Measurements from ENCODE around the gene CRIM1.
A peak's percentile ranks its signal among the peaks of the same experiment; 100 is the strongest.

The CRIM1 gene

GRCh38 chr2:36392571-36393255, 37.1 kb downstream of the CRIM1 start:
- DNase-seq, result no peak
- intact Hi-C loops (cut with DNase I; ENCODE audit: low total_unique reads), result no loop called here

GRCh38 chr2:36393738-36394256, 38.2 kb downstream of the CRIM1 start:
- Histone ChIP-seq H3K36me3 (peaks cover 0 to 11% (median 7%) of the 10 kb centered on the region in 3 donors), H3K4me1 (peaks cover 0 to 94% (median 31%) of the 10 kb centered on the region in 4 donors), H3K27ac (peak overlapping the region; percentile 72 to 75), H3K4me3 (no peak overlapping the region), H3K9me3 (no peaks in the 10 kb centered on the region), H3K27me3 (no peaks in the 10 kb centered on the region)
- intact Hi-C loops (cut with DNase I; ENCODE audit: low total_unique reads), result no loop called here
- DNase-seq, result no peak
- no peak for TF ChIP-seq CTCF (IDR thresholded peaks at IDR 0.05)

More at GRCh38 chr2:36392571-36393255, 37.1 kb downstream of the CRIM1 start:
- Histone ChIP-seq H3K9me3 (no peaks in the 10 kb centered on the region), H3K27ac (peak overlapping the region; percentile 72 to 75), H3K4me3 (no peak overlapping the region), H3K36me3 (peaks cover 0 to 7% (median 2%) of the 10 kb centered on the region in 3 donors), H3K27me3 (no peaks in the 10 kb centered on the region), H3K4me1 (peaks cover 0 to 94% (median 36%) of the 10 kb centered on the region in 4 donors)
- TF ChIP-seq CTCF (IDR thresholded peaks at IDR 0.05), result no peak

- H3K27me3 ChIP-seq, result no peaks in the 10 kb centered on the region
- TF ChIP-seq CTCF (IDR thresholded peaks at IDR 0.05), result no peak
- H3K27ac ChIP-seq, result peak overlapping the region; percentile 72 to 75
- intact Hi-C loops (cut with DNase I; ENCODE audit: low total_unique reads), result no loop called here
- H3K9me3 ChIP-seq, result no peaks in the 10 kb centered on the region
- no peak overlapping the region for H3K4me3 ChIP-seq
- no peak for DNase-seq
- H3K36me3 ChIP-seq, result peaks cover 0 to 11% (median 7%) of the 10 kb centered on the region in 3 donors
- H3K4me1 ChIP-seq, result peaks cover 0 to 94% (median 28%) of the 10 kb centered on the region in 4 donors
These were observed 39.2 kb downstream of the CRIM1 start for GRCh38 chr2:36394804-36395203.

- no peak for DNase-seq
- Histone ChIP-seq H3K4me3 (no peak overlapping the region), H3K27me3 (no peaks in the 10 kb centered on the region), H3K36me3 (peaks cover 0 to 11% (median 7%) of the 10 kb centered on the region in 3 donors), H3K4me1 (peaks cover 0 to 94% (median 32%) of the 10 kb centered on the region in 4 donors), H3K27ac (peak overlapping the region; percentile 72 to 75), H3K9me3 (no peaks in the 10 kb centered on the region)
- intact Hi-C loops (cut with DNase I; ENCODE audit: low total_unique reads), result no loop called here
- TF ChIP-seq CTCF (IDR thresholded peaks at IDR 0.05), result no peak
These were observed 40.3 kb downstream of the CRIM1 start for GRCh38 chr2:36395866-36396265.

DNA sequence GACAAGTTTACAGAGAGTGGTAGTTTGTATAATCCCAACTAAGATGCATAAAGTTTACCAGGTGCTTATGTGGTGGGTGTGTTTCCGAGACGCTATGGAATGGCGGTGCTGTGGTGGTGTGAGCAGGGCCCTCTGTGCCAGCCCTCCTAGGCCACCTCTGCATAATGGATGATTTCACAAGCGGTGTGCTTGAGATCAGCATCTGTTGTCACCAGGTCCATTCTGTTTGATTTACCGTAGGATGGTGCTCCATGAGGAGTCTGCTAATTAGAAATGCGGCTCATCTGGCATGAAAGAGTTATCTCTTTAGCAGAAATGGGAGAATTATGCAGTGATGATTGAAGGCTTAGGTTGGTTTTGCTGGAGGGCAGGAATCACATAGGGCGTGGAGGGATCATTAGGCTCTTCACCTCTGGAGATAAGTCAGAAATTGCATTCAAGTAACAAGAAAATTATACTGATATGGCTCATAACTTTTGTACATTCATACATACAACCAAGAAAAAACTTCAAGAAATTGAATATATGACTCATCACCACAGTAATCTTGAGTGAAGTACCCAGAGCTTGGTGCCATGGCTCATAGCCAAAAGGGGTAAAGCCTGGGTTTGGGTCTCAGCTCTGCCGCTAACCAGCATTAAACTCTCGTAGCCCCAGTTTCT, 41.4 kb downstream of the CRIM1 start:
- Histone ChIP-seq H3K4me1 (peaks cover 0 to 99% (median 37%) of the 10 kb centered on the region in 4 donors), H3K27ac (peak overlapping the region; percentile 8 to 75), H3K36me3 (peaks cover 0 to 11% (median 7%) of the 10 kb centered on the region in 3 donors), H3K4me3 (no peak overlapping the region), H3K9me3 (no peaks in the 10 kb centered on the region), H3K27me3 (no peaks in the 10 kb centered on the region)
- no peak for DNase-seq
- intact Hi-C loops (cut with DNase I; ENCODE audit: low total_unique reads), result no loop called here
- no peak for TF ChIP-seq CTCF (IDR thresholded peaks at IDR 0.05)
